ENCODE results near the gene COG5. TPM values are rescaled to one million over a fixed set of nuclear protein-coding genes. Genes with fewer than 3 reads are reported as not detected.

The COG5 gene
- total and polyA plus RNA-seq, 10 of the 15 experiments (the other 5 are each of a cell fraction or from before 2014, with no cell fraction given): 5.5 to 27.9 (median 15.6) TPM

DNA sequence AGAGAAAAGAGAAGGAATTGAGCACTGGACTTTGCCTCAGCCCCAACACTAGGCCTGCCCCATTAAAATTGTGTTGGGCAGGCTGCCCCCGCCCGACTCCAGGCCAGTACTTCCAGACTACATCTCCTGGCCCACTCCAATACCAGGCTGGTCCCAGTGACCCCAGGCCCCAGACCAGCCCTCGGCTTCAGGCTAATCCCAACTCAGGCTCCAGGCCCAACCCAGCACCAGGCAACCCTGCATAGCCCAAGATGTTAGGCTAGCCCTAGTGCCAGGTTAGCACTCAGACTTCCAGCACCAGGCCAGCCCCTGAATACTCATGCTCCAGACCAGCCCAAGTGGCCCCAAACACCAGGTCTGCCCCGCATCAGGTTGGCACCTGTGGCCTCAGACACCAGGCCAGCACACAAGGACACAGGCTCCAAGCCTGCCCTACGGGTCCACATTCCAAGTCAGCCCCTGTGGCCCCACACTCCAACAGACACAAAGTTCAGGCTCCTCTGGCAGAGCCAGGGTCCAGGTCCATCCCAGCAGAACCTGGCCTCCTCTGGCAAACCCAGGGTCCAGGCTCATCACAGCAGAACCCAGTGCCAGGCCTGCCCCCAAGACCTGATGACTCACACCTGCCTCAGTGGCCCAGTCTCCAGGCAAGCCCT lies 20.3 kb downstream of the COG5 start (continued):
- TF ChIP-seq, protein P1, sequence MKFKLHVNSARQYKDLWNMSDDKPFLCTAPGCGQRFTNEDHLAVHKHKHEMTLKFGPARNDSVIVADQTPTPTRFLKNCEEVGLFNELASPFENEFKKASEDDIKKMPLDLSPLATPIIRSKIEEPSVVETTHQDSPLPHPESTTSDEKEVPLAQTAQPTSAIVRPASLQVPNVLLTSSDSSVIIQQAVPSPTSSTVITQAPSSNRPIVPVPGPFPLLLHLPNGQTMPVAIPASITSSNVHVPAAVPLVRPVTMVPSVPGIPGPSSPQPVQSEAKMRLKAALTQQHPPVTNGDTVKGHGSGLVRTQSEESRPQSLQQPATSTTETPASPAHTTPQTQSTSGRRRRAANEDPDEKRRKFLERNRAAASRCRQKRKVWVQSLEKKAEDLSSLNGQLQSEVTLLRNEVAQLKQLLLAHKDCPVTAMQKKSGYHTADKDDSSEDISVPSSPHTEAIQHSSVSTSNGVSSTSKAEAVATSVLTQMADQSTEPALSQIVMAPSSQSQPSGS (IDR thresholded peaks at IDR 0.05; ENCODE audit: low read length): no peak
- TF ChIP-seq MTA3 (IDR thresholded peaks at IDR 0.05; ENCODE audit: borderline replicate concordance, low read length) (no peak), IRF4 (IDR thresholded peaks at IDR 0.05; ENCODE audit: low read depth, low read length) (no peak), CEBPB (IDR thresholded peaks at IDR 0.05; ENCODE audit: borderline replicate concordance in 1 of 2, low read depth in 2 of 2, low read length in 2 of 2) (no peak), ZSCAN29 (IDR thresholded peaks at IDR 0.05) (no peak)

DNA sequence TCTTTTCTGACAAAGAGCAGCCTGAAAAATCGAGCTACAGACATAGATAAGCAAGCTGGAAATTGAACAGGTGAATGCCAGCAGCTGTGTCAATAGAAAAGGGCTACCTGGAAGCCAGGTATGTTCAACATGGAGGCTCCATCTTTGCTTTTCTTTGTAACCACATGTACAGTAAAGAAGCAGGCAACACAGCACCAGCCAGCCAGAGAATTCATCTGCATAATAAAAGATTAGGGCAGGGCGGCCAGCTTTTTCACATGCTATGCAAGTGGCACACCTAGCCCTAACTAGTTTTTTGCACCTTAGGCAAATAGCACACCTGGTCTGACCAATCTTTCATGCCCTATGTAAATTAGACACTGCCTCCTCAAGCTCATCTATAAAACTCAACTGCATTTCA lies 25.7 kb downstream of the COG5 start:
- RAD21 ChIA-PET (ENCODE audit: unreplicated experiment): no interaction called here
- H3K4me2 ChIP-seq (ENCODE audit: control insufficient read depth, insufficient read depth): no peak overlapping the region
- H3K36me3 ChIP-seq (ENCODE audit: control insufficient read depth in 2 of 2, insufficient read depth in 2 of 2, low read length in 1 of 2): peaks cover 0 to 5% of the 10 kb centered on the region in 2 experiments; a peak in 1 of 4 replicates
- SMC1A ChIA-PET (ENCODE audit: uncharacterized antibody, unreplicated experiment): no interaction called here
- no peaks in the 10 kb centered on the region for H3K79me2 ChIP-seq (ENCODE audit: control insufficient read depth, insufficient read depth, low read length)
- no peak overlapping the region for H2AFZ ChIP-seq (ENCODE audit: control insufficient read depth, low read depth, low read length)
- ATAC-seq (no peak), FAIRE-seq (no peak), DNase-seq (ENCODE audit: low read depth, low spot score) (no peak)
- H3K4me1 ChIP-seq (ENCODE audit: control insufficient read depth, insufficient read depth, low read length): no peaks in the 10 kb centered on the region
- H3K9me3 ChIP-seq (replicated peaks; ENCODE audit: control insufficient read depth, insufficient read depth, low read length): no peaks in the 10 kb centered on the region; the same call in 2 of the 3 replicates
- in situ Hi-C loops (cut with MboI): no loop called here
- CTCF ChIA-PET: interaction anchor here (0.6 to 1.3 kb wide), 2 partner anchors 12 to 356 kb away, joined by 3 to 4 read pairs; no protein-coding TSS in a partner anchor
- no peaks in the 10 kb centered on the region for H3K27me3 ChIP-seq (replicated peaks in 1 of 2; ENCODE audit: control insufficient read depth in 2 of 2, insufficient read depth in 2 of 2, low read length in 1 of 2)
- no peak overlapping the region for H3K27ac ChIP-seq (ENCODE audit: control insufficient read depth, insufficient read depth)
- WGBS (ENCODE audit: insufficient coverage, insufficient replicate concordance, low lambda C conversion rate, missing lambda C conversion rate): 90% methylated on average over 2 of the region's 2 CpGs
- intact Hi-C loops (cut with micrococcal nuclease; ENCODE audit: unreplicated experiment): no loop called here
- H3K4me3 ChIP-seq: no peak overlapping the region
- no peak overlapping the region for H3K9ac ChIP-seq (ENCODE audit: control insufficient read depth, insufficient read depth, low read length)
- no TSS peak for BruUV-seq (replicated peaks)
- H4K20me1 ChIP-seq (ENCODE audit: control insufficient read depth, insufficient read depth): no peaks in the 10 kb centered on the region
- POLR2A ChIA-PET: no interaction called here
- TF ChIP-seq CREM (IDR thresholded peaks at IDR 0.05; ENCODE audit: low read depth) (no peak), KDM1A (IDR thresholded peaks at IDR 0.05; ENCODE audit: borderline replicate concordance) (no peak), BACH1 (IDR thresholded peaks at IDR 0.05; ENCODE audit: borderline replicate concordance) (no peak), CBX3 (IDR thresholded peaks at IDR 0.05; ENCODE audit: borderline replicate concordance, low read depth) (no peak), ASH2L (IDR thresholded peaks at IDR 0.05; ENCODE audit: borderline replicate concordance, low read depth) (no peak), CHD2 (IDR thresholded peaks at IDR 0.05; ENCODE audit: borderline replicate concordance, low read depth, low read length) (no peak), EP300 (IDR thresholded peaks at IDR 0.05; ENCODE audit: borderline replicate concordance in 1 of 2, control insufficient read depth in 1 of 2, low read depth in 2 of 2, low read length in 2 of 2) (no peak), DPF2 (IDR thresholded peaks at IDR 0.05) (no peak), MYC (IDR thresholded peaks at IDR 0.05; ENCODE audit: insufficient read depth, insufficient read length, insufficient replicate concordance, low read length, severe bottlenecking) (no peak), SRF (IDR thresholded peaks at IDR 0.05; ENCODE audit: low read depth in 2 of 2, low read length in 2 of 2) (no peak)
- TF ChIP-seq, protein P2, sequence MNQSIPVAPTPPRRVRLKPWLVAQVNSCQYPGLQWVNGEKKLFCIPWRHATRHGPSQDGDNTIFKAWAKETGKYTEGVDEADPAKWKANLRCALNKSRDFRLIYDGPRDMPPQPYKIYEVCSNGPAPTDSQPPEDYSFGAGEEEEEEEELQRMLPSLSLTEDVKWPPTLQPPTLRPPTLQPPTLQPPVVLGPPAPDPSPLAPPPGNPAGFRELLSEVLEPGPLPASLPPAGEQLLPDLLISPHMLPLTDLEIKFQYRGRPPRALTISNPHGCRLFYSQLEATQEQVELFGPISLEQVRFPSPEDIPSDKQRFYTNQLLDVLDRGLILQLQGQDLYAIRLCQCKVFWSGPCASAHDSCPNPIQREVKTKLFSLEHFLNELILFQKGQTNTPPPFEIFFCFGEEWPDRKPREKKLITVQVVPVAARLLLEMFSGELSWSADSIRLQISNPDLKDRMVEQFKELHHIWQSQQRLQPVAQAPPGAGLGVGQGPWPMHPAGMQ (IDR thresholded peaks at IDR 0.05; ENCODE audit: borderline replicate concordance): no peak
- TF ChIP-seq, protein P3, sequence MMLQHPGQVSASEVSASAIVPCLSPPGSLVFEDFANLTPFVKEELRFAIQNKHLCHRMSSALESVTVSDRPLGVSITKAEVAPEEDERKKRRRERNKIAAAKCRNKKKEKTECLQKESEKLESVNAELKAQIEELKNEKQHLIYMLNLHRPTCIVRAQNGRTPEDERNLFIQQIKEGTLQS (IDR thresholded peaks at IDR 0.05; ENCODE audit: borderline replicate concordance, extremely low read depth, low read depth, low read length): no peak
- TF ChIP-seq, protein P4, sequence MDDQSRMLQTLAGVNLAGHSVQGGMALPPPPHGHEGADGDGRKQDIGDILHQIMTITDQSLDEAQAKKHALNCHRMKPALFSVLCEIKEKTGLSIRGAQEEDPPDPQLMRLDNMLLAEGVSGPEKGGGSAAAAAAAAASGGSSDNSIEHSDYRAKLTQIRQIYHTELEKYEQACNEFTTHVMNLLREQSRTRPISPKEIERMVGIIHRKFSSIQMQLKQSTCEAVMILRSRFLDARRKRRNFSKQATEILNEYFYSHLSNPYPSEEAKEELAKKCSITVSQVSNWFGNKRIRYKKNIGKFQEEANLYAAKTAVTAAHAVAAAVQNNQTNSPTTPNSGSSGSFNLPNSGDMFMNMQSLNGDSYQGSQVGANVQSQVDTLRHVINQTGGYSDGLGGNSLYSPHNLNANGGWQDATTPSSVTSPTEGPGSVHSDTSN (IDR thresholded peaks at IDR 0.05; ENCODE audit: insufficient replicate concordance, low read depth, low read length): no peak
